ENCODE measurements around the gene FCER2.
"Not testable (repeated sequence)": the region's sequence is repeated elsewhere in the genome, so short reads cannot be mapped to it uniquely, and the experiment has no call there.

The FCER2 gene, protein sequence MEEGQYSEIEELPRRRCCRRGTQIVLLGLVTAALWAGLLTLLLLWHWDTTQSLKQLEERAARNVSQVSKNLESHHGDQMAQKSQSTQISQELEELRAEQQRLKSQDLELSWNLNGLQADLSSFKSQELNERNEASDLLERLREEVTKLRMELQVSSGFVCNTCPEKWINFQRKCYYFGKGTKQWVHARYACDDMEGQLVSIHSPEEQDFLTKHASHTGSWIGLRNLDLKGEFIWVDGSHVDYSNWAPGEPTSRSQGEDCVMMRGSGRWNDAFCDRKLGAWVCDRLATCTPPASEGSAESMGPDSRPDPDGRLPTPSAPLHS

GRCh38 chr19:7701654-7702457 is at the start of gene FCER2:
TSS of gene FCER2 (minus strand) at chr19:7702131. CDS start at chr19:7699760, 2,371 bp downstream.
- no peak within 1 kb of the TSS for H3K27ac ChIP-seq (ENCODE audit: low read depth, low read length)
- no peaks in the 10 kb centered on the region for H3K27me3 ChIP-seq (ENCODE audit: control insufficient read depth, insufficient read depth, low read length)
- no peaks in the 10 kb centered on the region for H3K9me3 ChIP-seq (ENCODE audit: control insufficient read depth, insufficient read depth, low read length)
- no peaks in the 10 kb centered on the region for H3K36me3 ChIP-seq (ENCODE audit: control insufficient read depth, insufficient read depth, low read length)
- no peak within 1 kb of the TSS for H3K9ac ChIP-seq (ENCODE audit: low read depth, low read length)
- peaks cover 2% of the 10 kb centered on the region; the same call in 1 of the 2 replicates for H3K4me1 ChIP-seq (ENCODE audit: control insufficient read depth, insufficient read depth, low read length)
- no peak within 1 kb of the TSS for H3K4me3 ChIP-seq (ENCODE audit: low read depth, low read length)

GRCh38 chr19:7751157-7751783 is 49.3 kb upstream of the FCER2 start:
- H3K9ac ChIP-seq (ENCODE audit: low read depth, low read length), result no peak overlapping the region
- H3K27me3 ChIP-seq (ENCODE audit: control insufficient read depth, insufficient read depth, low read length), result no peaks in the 10 kb centered on the region
- H3K4me1 ChIP-seq (ENCODE audit: control insufficient read depth, insufficient read depth, low read length), result peaks cover 13% of the 10 kb centered on the region
- H3K9me3 ChIP-seq (ENCODE audit: control insufficient read depth, insufficient read depth, low read length), result peaks cover 1% of the 10 kb centered on the region; the same call in 1 of the 2 replicates
- no peaks in the 10 kb centered on the region for H3K36me3 ChIP-seq (ENCODE audit: control insufficient read depth, insufficient read depth, low read length)
- H3K27ac ChIP-seq (ENCODE audit: low read depth, low read length), result no peak overlapping the region
- no peak overlapping the region for H3K4me3 ChIP-seq (ENCODE audit: low read depth, low read length)

- Histone ChIP-seq H3K4me1 (ENCODE audit: control insufficient read depth, insufficient read depth, low read length) (peaks cover 13% of the 10 kb centered on the region), H3K36me3 (ENCODE audit: control insufficient read depth, insufficient read depth, low read length) (no peaks in the 10 kb centered on the region), H3K9ac (ENCODE audit: low read depth, low read length) (no peak overlapping the region), H3K27me3 (ENCODE audit: control insufficient read depth, insufficient read depth, low read length) (no peaks in the 10 kb centered on the region), H3K27ac (ENCODE audit: low read depth, low read length) (no peak overlapping the region), H3K9me3 (ENCODE audit: control insufficient read depth, insufficient read depth, low read length) (no peaks in the 10 kb centered on the region), H3K4me3 (ENCODE audit: low read depth, low read length) (no peak overlapping the region)
Measured at GRCh38 chr19:7748756-7749155, 46.8 kb upstream of the FCER2 start.

DNA sequence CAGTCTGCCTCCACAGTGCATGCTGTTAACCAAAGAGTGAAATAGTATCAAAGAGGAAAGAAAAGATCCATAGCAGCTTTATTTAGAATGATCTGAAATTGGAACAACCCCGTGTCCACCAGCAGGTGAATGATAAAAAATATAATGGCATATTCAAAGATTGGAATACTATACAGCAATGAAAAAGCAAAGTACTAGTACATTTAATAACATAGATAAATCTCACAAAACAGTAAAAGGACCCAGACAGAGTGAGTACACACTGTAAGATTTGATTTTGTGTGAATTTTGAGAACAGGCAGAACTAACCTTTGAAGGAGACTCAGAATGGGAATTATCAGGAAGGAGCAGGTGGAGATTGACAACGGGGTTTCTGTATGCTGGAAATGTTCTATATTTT is 46.2 kb upstream of the FCER2 start:
- Histone ChIP-seq H3K9ac (ENCODE audit: low read depth, low read length) (no peak overlapping the region), H3K27me3 (ENCODE audit: control insufficient read depth, insufficient read depth, low read length) (no peaks in the 10 kb centered on the region), H3K4me1 (ENCODE audit: control insufficient read depth, insufficient read depth, low read length) (peaks cover 13% of the 10 kb centered on the region), H3K4me3 (ENCODE audit: low read depth, low read length) (no peak overlapping the region; the same call in 1 of the 2 replicates), H3K27ac (ENCODE audit: low read depth, low read length) (peak overlapping the region; percentile 13), H3K9me3 (ENCODE audit: control insufficient read depth, insufficient read depth, low read length) (no peaks in the 10 kb centered on the region), H3K36me3 (ENCODE audit: control insufficient read depth, insufficient read depth, low read length) (no peaks in the 10 kb centered on the region)

GRCh38 chr19:7746903-7747884 is 45.3 kb upstream of the FCER2 start, which contains the start of gene CD209:
TSS of gene CD209 (minus strand) at chr19:7747534. CDS start at chr19:7747511, 23 bp downstream.
- no peaks in the 10 kb centered on the region for H3K9me3 ChIP-seq (ENCODE audit: control insufficient read depth, insufficient read depth, low read length)
- H3K4me3 ChIP-seq (ENCODE audit: low read depth, low read length), result no peak within 1 kb of the TSS; the same call in 1 of the 2 replicates
- peaks cover 13% of the 10 kb centered on the region for H3K4me1 ChIP-seq (ENCODE audit: control insufficient read depth, insufficient read depth, low read length)
- no peak within 1 kb of the TSS for H3K9ac ChIP-seq (ENCODE audit: low read depth, low read length)
- H3K36me3 ChIP-seq (ENCODE audit: control insufficient read depth, insufficient read depth, low read length), result no peaks in the 10 kb centered on the region
- no peaks in the 10 kb centered on the region for H3K27me3 ChIP-seq (ENCODE audit: control insufficient read depth, insufficient read depth, low read length)
- H3K27ac ChIP-seq (ENCODE audit: low read depth, low read length), result peak within 1 kb of the TSS; percentile 13

DNA sequence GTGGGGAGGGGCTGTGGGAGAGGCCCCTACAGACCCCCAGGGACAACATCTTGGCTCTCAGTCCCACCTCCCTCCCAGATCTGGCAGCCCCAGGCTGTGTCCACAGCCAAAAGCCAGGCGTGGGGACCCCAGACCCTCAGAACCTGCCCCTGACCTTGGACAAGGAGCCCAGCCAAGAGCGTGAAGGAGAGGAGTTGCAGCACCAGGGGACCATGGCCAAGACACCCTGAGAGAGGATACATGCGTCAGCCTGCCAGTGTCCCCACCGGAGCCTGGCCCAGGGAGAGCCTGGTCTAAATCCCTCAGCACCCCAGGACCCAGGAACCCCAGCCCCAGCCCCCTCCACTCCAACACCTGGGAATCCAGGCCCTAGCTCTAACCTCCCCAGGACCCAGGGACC is 44.4 kb upstream of the FCER2 start:
- not testable (repeated sequence) for H3K9me3 ChIP-seq (ENCODE audit: control insufficient read depth, insufficient read depth, low read length); H3K4me3 ChIP-seq (ENCODE audit: low read depth, low read length); H3K27ac ChIP-seq (ENCODE audit: low read depth, low read length); H3K9ac ChIP-seq (ENCODE audit: low read depth, low read length); H3K36me3 ChIP-seq (ENCODE audit: control insufficient read depth, insufficient read depth, low read length); H3K27me3 ChIP-seq (ENCODE audit: control insufficient read depth, insufficient read depth, low read length)
- H3K4me1 ChIP-seq (ENCODE audit: control insufficient read depth, insufficient read depth, low read length), result peaks cover 13% of the 10 kb centered on the region

DNA sequence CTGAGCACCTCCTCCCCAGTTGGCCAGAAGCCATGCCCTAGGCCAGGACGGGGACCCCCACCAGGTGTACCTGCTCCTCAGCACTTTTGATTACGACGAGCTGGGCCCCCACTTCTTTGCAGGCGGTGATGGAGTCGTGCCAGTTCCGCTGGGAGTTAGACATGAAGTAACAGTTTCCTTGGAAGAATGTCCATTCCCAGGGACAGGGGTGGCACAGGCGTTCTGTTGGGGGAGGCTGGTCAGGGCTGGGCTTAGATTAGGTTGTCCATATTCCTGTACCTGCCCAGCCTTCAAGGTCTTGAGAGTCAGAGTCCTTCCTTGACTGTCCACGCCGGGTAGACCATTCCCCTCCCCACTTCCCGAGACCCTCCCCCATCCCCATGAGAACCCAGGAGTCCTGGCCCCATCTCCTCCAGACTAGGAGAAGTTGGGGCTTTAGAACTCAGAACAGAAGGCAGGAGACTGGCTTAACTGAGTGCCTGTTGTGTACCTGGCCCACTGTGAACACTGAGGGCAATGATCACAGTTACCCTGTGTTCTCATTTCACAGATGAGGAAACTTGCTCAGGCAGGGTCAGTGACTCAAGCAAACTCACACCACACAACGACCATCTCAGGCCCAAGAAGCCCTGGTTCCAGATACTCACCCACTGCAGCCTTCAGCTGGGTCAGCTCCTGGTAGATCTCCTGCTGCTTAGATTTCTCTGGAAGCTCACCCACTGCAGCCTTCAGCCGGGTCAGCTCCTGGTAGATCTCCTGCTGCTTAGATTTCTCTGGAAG is 43.1 kb upstream of the FCER2 start:
- Histone ChIP-seq H3K4me1 (ENCODE audit: control insufficient read depth, insufficient read depth, low read length) (peaks cover 13% of the 10 kb centered on the region), H3K9me3 (ENCODE audit: control insufficient read depth, insufficient read depth, low read length) (no peaks in the 10 kb centered on the region), H3K36me3 (ENCODE audit: control insufficient read depth, insufficient read depth, low read length) (no peaks in the 10 kb centered on the region), H3K27ac (ENCODE audit: low read depth, low read length) (no peak overlapping the region), H3K9ac (ENCODE audit: low read depth, low read length) (no peak overlapping the region), H3K27me3 (ENCODE audit: control insufficient read depth, insufficient read depth, low read length) (no peaks in the 10 kb centered on the region), H3K4me3 (ENCODE audit: low read depth, low read length) (no peak overlapping the region)

GRCh38 chr19:7744199-7744786 is 42.4 kb upstream of the FCER2 start:
- H3K9ac ChIP-seq (ENCODE audit: low read depth, low read length), result no peak overlapping the region

GRCh38 chr19:7743425-7743841 is 41.5 kb upstream of the FCER2 start:
- Histone ChIP-seq H3K9ac (ENCODE audit: low read depth, low read length) (no peak overlapping the region), H3K27me3 (ENCODE audit: control insufficient read depth, insufficient read depth, low read length) (no peaks in the 10 kb centered on the region), H3K27ac (ENCODE audit: low read depth, low read length) (no peak overlapping the region), H3K4me1 (ENCODE audit: control insufficient read depth, insufficient read depth, low read length) (peaks cover 13% of the 10 kb centered on the region), H3K36me3 (ENCODE audit: control insufficient read depth, insufficient read depth, low read length) (no peaks in the 10 kb centered on the region), H3K4me3 (ENCODE audit: low read depth, low read length) (no peak overlapping the region), H3K9me3 (ENCODE audit: control insufficient read depth, insufficient read depth, low read length) (no peaks in the 10 kb centered on the region)

More at GRCh38 chr19:7744199-7744786, 42.4 kb upstream of the FCER2 start:
- no peak overlapping the region for H3K4me3 ChIP-seq (ENCODE audit: low read depth, low read length)
- H3K9me3 ChIP-seq (ENCODE audit: control insufficient read depth, insufficient read depth, low read length), result no peaks in the 10 kb centered on the region
- H3K27me3 ChIP-seq (ENCODE audit: control insufficient read depth, insufficient read depth, low read length), result no peaks in the 10 kb centered on the region
- peaks cover 13% of the 10 kb centered on the region for H3K4me1 ChIP-seq (ENCODE audit: control insufficient read depth, insufficient read depth, low read length)
- H3K27ac ChIP-seq (ENCODE audit: low read depth, low read length), result no peak overlapping the region
- no peaks in the 10 kb centered on the region for H3K36me3 ChIP-seq (ENCODE audit: control insufficient read depth, insufficient read depth, low read length)

Measured in HUES48 (cell line).